ENCODE results near the gene SLC35G6. TPM values are rescaled to one million over a fixed set of nuclear protein-coding genes. Genes with fewer than 3 reads are reported as not detected.
A peak's percentile ranks its signal among the peaks of the same experiment; 100 is the strongest.

The SLC35G6 gene
- total RNA-seq, 2 experiments from 2014 or later, result not detected

- peaks cover 15% of the 10 kb centered on the region for H3K4me1 ChIP-seq (ENCODE audit: insufficient read depth, low read length, poor library complexity, severe bottlenecking)
- H3K4me3 ChIP-seq (ENCODE audit: low read depth, low read length, poor library complexity, severe bottlenecking), result no peak overlapping the region
- peak overlapping the region; percentile 6; the same call in 1 of the 2 replicates for H3K4me2 ChIP-seq (ENCODE audit: low read length)
- H3K9me2 ChIP-seq (ENCODE audit: insufficient read depth, low read length), result no peaks in the 10 kb centered on the region
- POLR2A ChIA-PET, result no interaction called here
- CTCF ChIA-PET (ENCODE audit: unreplicated experiment), result no interaction called here
- DNase-seq (ENCODE audit: low spot score), result no peak
- no peaks in the 10 kb centered on the region for H3K9me3 ChIP-seq (ENCODE audit: low read length)
- H3K36me3 ChIP-seq (ENCODE audit: insufficient read depth, low read length), result peaks cover 92% of the 10 kb centered on the region
- BruUV-seq (replicated peaks), result no TSS peak
- TF ChIP-seq EZH2phosphoT487 (IDR thresholded peaks at IDR 0.05; ENCODE audit: borderline replicate concordance, low read depth, low read length), result no peak
- TF ChIP-seq CTCF (conservative IDR thresholded peaks at IDR 0.05; ENCODE audit: low read length), result no peak
- H2AFZ ChIP-seq (ENCODE audit: low read length), result no peak overlapping the region
- H4K20me1 ChIP-seq (ENCODE audit: insufficient read depth, low read length), result peaks cover 10% of the 10 kb centered on the region
- intact Hi-C loops (cut with micrococcal nuclease; ENCODE audit: unreplicated experiment), result no loop called here
- H3K79me2 ChIP-seq (ENCODE audit: insufficient read depth, low read depth, low read length), result peaks cover 96% of the 10 kb centered on the region
- no peak overlapping the region for H3K27ac ChIP-seq (ENCODE audit: low read depth, low read length, poor library complexity, severe bottlenecking)
Measured at GRCh38 chr17:7491583-7491982, 10.3 kb downstream of the SLC35G6 start.

- no peaks in the 10 kb centered on the region for H3K9me3 ChIP-seq (ENCODE audit: low read length)
- H3K4me1 ChIP-seq (ENCODE audit: insufficient read depth, low read length, poor library complexity, severe bottlenecking), result no peaks in the 10 kb centered on the region
- DNase-seq (ENCODE audit: low spot score), result no peak
- H2AFZ ChIP-seq (ENCODE audit: low read length), result no peak overlapping the region
- no peaks in the 10 kb centered on the region; the same call in 1 of the 2 replicates for H4K20me1 ChIP-seq (ENCODE audit: insufficient read depth, low read length)
- H3K36me3 ChIP-seq (ENCODE audit: insufficient read depth, low read length), result peaks cover 99% of the 10 kb centered on the region
- TF ChIP-seq EZH2phosphoT487 (IDR thresholded peaks at IDR 0.05; ENCODE audit: borderline replicate concordance, low read depth, low read length), result no peak
- TF ChIP-seq CTCF (conservative IDR thresholded peaks at IDR 0.05; ENCODE audit: low read length), result no peak
- H3K79me2 ChIP-seq (ENCODE audit: insufficient read depth, low read depth, low read length), result peaks cover 72% of the 10 kb centered on the region
- no peak overlapping the region for H3K4me2 ChIP-seq (ENCODE audit: low read length)
- ChIA-PET CTCF (ENCODE audit: unreplicated experiment) (no interaction called here), POLR2A (no interaction called here)
- intact Hi-C loops (cut with micrococcal nuclease; ENCODE audit: unreplicated experiment), result no loop called here
- no peaks in the 10 kb centered on the region for H3K9me2 ChIP-seq (ENCODE audit: insufficient read depth, low read length)
- H3K4me3 ChIP-seq (ENCODE audit: low read depth, low read length, poor library complexity, severe bottlenecking), result no peak overlapping the region
- BruUV-seq (replicated peaks), result no TSS peak
- no peak overlapping the region for H3K27ac ChIP-seq (ENCODE audit: low read depth, low read length, poor library complexity, severe bottlenecking)
Measured at GRCh38 chr17:7493941-7494340, 12.7 kb downstream of the SLC35G6 start.

GRCh38 chr17:7495906-7496434, 14.7 kb downstream of the SLC35G6 start:
- peaks cover 94% of the 10 kb centered on the region for H3K36me3 ChIP-seq (ENCODE audit: insufficient read depth, low read length)
- no peaks in the 10 kb centered on the region; the same call in 1 of the 2 replicates for H4K20me1 ChIP-seq (ENCODE audit: insufficient read depth, low read length)
- no peaks in the 10 kb centered on the region for H3K9me3 ChIP-seq (ENCODE audit: low read length)
- no peak overlapping the region for H2AFZ ChIP-seq (ENCODE audit: low read length)
- H3K4me1 ChIP-seq (ENCODE audit: insufficient read depth, low read length, poor library complexity, severe bottlenecking), result no peaks in the 10 kb centered on the region
- H3K4me3 ChIP-seq (ENCODE audit: low read depth, low read length, poor library complexity, severe bottlenecking), result no peak overlapping the region
- TF ChIP-seq CTCF (conservative IDR thresholded peaks at IDR 0.05; ENCODE audit: low read length), result no peak
- no peak for TF ChIP-seq EZH2phosphoT487 (IDR thresholded peaks at IDR 0.05; ENCODE audit: borderline replicate concordance, low read depth, low read length)
- intact Hi-C loops (cut with micrococcal nuclease; ENCODE audit: unreplicated experiment), result no loop called here
- BruUV-seq (replicated peaks), result no TSS peak
- H3K4me2 ChIP-seq (ENCODE audit: low read length), result no peak overlapping the region
- H3K79me2 ChIP-seq (ENCODE audit: insufficient read depth, low read depth, low read length), result peaks cover 52% of the 10 kb centered on the region
- POLR2A ChIA-PET, result no interaction called here
- H3K27ac ChIP-seq (ENCODE audit: low read depth, low read length, poor library complexity, severe bottlenecking), result no peak overlapping the region
- DNase-seq (ENCODE audit: low spot score), result no peak
- CTCF ChIA-PET (ENCODE audit: unreplicated experiment), result no interaction called here
- H3K9me2 ChIP-seq (ENCODE audit: insufficient read depth, low read length), result no peaks in the 10 kb centered on the region
